ENCODE data around the gene DTNB. TPM values are rescaled to one million over a fixed set of nuclear protein-coding genes. Genes with fewer than 3 reads are reported as not detected.
"Not testable (repeated sequence)": the region's sequence is repeated elsewhere in the genome, so short reads cannot be mapped to it uniquely, and the experiment has no call there.

DTNB gene
- total RNA-seq, 2 donors from 2014 or later: 5.0 to 6.9 TPM

DNA sequence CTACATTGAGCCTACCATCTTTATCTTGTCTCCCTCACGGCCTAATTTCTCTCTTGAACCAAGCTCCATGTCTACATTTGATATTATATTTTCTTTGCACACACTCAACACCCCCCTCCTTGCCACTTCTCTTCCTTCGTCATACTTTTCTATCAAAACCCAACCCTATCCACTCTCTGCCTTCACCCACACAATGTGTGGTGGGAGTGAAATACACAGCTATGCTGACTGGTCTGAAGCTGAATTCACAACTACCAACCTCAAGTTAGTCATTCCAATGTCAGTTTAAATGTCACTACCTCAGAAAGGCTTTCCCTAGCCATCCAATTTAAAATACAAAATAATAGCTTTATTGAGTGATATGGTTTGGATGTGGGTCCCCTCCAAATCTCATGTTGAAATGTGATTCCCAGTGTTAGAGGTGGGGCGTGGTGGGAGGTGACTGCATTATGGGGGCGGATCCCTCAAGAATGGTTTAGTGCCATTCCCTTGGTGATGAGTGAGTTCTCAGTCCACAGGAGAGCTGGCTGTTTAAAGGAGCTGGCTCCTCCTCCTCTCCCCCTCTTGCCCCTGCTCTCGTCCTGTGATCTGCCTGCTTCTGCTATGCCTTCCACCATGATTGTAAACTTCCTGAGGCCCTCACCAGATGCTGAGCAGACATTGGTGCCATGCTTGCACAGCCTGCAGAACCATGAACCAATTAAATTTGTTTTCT is 112.1 kb downstream of the DTNB start:
- intact Hi-C loops (cut with DNase I, micrococcal nuclease): no loop called here
- ATAC-seq: no peak
- no peak for DNase-seq

DNA sequence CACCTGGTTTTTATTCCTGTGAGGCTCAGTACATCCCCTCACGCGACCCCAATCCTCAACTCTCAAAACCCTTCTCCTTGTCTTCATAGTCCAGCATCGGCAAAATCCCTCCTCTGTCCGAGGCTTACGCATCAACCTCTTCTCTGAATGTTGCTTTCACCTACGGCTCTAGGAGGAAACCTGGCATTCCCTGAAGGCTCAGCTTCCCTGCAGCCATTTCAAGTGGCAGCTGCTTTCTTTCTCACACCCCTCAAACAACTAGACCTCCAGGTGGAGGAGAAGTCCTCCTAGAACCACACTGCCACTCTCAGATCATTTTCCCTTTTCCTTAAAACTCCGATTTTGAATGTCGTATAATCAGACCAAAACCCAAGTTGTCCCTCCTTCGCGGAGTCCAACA is 114.2 kb downstream of the DTNB start:
- DNase-seq (no peak), ATAC-seq (no peak)
- intact Hi-C loops (cut with DNase I, micrococcal nuclease): no loop called here

- ATAC-seq (peak; percentile 24), DNase-seq (no peak)
- intact Hi-C loops (cut with DNase I, micrococcal nuclease): no loop called here
Measured at GRCh38 chr2:25558262-25558661, 115.1 kb downstream of the DTNB start.

DNA sequence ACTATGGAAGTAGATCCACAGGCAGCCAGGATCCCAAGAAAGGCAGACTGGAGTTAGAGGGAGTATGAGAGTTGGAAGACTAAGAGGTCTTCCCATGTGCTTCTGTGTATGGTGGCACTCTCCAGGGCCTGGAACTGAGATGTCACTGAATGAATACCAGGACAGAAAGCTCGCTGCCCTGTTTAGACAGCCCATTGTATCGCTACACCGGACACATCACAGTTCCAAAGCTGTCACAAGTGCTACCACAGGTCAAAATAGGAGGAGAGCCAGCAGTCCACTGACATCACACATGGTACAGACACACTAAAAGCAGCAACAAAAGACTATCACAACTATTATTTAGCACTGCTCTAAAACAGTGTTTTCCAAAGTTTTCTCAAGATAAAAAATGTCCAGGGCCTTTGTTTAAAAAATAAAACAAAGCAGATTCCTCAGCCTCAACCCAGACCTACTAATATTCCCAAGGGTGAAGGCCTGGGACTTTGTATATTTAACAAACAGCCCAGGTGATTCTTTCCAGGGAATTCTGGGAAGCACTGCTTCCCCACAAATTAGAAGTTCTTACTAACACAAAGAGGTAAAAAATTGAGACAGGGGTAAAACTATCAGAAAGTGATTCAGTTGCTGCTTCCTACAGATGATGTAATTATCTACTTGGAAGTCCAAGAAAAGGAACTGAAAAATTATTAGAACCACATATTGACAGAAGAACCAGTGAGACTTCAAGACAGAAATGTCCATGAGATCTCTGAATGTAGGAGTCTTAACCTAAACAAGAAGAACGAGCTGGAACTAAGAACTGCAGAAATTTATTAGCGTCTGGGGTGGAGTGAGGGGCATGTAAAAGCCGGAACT is 116.0 kb downstream of the DTNB start:
- DNase-seq (no peak), ATAC-seq (no peak)
- intact Hi-C loops (cut with DNase I, micrococcal nuclease): loop anchor here in 1 of 2 donors (2.0 kb wide), 1 partner anchor 33 kb away; no protein-coding TSS in a partner anchor

DNA sequence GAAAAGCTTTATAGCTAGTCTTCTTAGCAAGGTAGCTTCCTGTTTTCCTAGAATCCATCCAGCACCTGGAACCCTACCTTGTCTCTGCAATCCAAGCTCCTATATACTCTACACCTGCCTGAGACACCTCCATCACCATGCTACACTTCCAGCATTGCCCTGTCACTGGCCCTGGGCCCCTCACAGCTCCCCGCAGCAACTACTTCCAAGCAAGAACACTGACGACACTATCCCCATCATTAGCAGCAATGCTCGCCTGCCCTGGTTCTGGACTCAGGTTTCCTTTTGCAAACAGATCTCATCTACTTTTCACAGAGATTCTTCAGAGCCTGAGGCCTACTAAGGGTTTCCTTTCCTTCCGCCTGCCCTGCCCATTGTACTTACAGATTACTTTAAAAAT is 121.1 kb downstream of the DTNB start:
- DNase-seq (no peak), ATAC-seq (no peak)
- intact Hi-C loops (cut with DNase I, micrococcal nuclease): no loop called here

- DNase-seq (no peak), ATAC-seq (no peak)
- intact Hi-C loops (cut with DNase I, micrococcal nuclease): no loop called here
Measured at GRCh38 chr2:25551316-25551715, 122.1 kb downstream of the DTNB start.

DNA sequence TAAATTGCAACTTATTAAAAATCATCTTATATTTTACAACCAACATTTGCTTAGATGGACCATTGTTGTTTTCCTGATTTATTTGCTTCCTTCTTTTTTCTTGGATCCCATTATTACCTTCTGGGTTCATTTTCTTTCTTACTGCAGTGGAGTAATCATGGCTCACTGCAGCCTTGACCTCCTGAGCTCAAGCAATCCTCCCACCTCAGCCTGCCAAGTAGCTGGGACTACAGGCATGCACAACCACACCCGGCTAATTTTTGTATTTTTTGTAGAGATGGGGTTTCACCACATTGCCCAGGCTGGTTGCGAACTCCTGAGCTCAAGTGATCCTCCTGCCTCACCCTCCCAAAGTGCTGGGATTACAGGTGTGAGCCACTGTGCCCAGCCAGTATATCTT is 123.8 kb downstream of the DTNB start:
- ATAC-seq; DNase-seq; intact Hi-C loops (cut with DNase I, micrococcal nuclease): not testable (repeated sequence)

- DNase-seq: no peak
- ATAC-seq: no peak
- intact Hi-C loops (cut with DNase I, micrococcal nuclease): no loop called here
Measured at GRCh38 chr2:25548601-25549000, 124.8 kb downstream of the DTNB start.

GRCh38 chr2:25546852-25547251 is 126.5 kb downstream of the DTNB start:
- DNase-seq (no peak), ATAC-seq (no peak)
- intact Hi-C loops (cut with DNase I, micrococcal nuclease): no loop called here

DNA sequence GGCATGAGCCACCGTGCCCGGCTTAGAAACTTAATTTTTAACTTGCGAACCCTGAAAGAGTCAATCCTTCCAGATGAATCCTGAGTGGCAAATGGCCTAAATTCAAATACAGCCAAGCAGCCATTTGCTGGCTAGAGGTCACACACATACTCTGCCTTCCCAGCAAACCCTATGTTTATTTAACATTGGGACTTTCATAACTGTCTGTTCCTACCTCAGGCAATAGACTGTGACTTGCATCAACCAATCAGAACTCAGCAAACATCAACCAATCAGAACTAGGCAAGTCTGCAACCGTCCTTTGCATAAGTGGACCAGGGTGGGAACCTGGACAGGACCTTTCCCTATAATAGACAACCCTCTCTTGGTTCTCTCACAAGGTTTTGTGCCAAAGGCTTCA is 127.5 kb downstream of the DTNB start:
- no peak for DNase-seq
- no peak for ATAC-seq
- intact Hi-C loops (cut with DNase I, micrococcal nuclease): no loop called here

DNA sequence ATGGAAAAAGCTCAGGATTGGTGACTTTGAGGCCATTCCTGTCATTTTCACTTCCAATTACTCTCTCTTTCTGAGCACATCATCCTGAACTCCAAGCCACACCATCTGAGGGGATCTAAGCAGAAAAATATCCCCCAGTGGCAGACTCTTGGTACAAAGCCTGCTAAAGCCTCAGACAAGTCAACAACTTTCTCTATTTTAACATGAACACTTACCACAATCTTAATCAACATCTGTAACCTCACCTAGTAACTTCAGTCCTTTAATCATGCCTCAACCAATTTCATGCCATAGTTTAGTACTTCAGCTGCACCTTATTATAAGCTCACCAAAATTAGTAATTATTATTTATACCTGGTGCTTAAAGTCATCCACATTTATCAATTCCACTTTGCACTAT is 128.9 kb downstream of the DTNB start:
- no peak for DNase-seq
- intact Hi-C loops (cut with DNase I, micrococcal nuclease): no loop called here
- no peak for ATAC-seq

- intact Hi-C loops (cut with DNase I, micrococcal nuclease): no loop called here
- DNase-seq (no peak), ATAC-seq (no peak)
Measured at GRCh38 chr2:25543939-25544338, 129.4 kb downstream of the DTNB start.

- DNase-seq (no peak), ATAC-seq (no peak)
- intact Hi-C loops (cut with DNase I, micrococcal nuclease): no loop called here
Measured at GRCh38 chr2:25541378-25541777, 132.0 kb downstream of the DTNB start.

DNA sequence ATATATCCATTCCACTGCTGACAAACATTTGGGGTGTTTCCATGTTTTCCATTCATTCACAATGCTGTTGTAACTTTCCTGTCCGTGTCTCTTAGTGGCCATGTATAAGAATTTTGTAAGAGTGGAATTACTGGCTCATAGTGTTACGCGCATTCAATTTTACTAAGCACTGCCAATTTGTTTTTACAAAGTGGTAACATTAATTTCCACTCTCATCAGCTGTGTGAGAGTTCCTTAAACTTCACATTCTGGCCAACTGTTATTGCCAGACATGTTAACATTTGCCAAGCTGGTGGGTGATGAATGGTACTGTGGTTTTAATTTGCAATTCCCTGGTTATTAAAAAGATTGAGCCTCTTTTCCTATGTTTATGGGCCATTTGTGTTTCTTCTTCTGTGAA is 134.2 kb downstream of the DTNB start:
- no peak for ATAC-seq
- no peak for DNase-seq

DNA sequence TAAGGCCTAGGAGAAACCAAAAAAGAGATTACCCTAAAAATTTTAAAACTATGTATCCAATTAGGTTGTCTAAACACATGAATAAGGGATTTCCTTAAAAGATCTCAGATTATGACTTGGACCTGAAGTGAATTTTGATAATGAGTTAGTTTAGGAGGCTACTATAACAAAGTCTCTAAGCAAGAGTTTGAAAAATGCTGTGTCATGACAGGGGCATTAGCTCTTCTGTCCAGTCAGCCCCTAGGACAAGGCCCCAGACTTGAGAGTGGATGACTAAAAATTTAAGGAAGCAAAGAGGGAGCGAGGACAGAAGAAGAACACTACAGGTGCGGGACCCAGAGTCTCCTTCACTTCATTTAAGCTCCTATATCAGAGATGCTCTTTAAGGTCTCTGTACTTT is 135.9 kb downstream of the DTNB start:
- intact Hi-C loops (cut with DNase I, micrococcal nuclease): no loop called here
- DNase-seq (no peak), ATAC-seq (no peak)

More for the DNA sequence above, 134.2 kb downstream of the DTNB start:
- intact Hi-C loops (cut with DNase I, micrococcal nuclease): no loop called here

DNA sequence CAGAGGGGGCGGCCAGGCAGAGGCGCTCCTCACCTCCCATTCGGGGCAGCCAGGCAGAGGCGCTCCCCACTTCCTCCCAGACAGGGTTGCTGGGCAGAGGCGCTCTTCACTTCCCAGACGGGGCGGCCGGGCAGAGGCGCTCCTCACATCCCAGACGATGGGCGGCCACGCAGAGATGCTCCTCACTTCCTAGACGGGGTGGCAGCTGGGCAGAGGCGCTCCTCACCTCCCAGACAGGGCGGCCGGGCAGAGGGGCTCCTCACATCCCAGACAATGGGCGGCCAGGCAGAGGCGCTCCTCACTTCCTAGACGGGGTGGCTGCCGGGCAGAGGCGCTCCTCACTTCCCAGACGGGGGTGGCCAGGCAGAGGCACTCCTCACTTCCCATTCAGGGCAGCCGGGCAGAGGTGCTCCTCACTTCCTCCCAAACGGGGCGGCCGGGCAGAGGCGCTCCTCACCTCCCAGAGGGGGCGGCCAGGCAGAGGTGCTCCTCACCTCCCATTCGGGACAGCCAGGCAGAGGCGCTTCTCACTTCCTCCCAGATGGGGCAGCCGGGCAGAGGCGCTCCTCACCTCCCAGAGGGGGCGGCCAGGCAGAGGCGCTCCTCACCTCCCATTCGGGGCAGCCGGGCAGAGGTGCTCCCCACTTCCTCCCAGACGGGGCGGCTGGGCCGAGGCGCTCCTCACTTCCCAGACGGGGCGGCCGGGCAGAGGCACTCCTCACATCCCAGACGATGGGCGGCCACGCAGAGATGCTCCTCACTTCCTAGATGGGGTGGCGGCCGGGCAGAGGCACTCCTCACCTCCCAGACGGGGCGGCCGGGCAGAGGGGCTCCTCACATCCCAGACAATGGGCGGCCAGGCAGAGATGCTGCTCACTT is 137.7 kb downstream of the DTNB start:
- ATAC-seq; DNase-seq; intact Hi-C loops (cut with DNase I, micrococcal nuclease): not testable (repeated sequence)

GRCh38 chr2:25534937-25535336 is 138.4 kb downstream of the DTNB start:
- ATAC-seq; intact Hi-C loops (cut with DNase I, micrococcal nuclease); DNase-seq: not testable (repeated sequence)

DNA sequence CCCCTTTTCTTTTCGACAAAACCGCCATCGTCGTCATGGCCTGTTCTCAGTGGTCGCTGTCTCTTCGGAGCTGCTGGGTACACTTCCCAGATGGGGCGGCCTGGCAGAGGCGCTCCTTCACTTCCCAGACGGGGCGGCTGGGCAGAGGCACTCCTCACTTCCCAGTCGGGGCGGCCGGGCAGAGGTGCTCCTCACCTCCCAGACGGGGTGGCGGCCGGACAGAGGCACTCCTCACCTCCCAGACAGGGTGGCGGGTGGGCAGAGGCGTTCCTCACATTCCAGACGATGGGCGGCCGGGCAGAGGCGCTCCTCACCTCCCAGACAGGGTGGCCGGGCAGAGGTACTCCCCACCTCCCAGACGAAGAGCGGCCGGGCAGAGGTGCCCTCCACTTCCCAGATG is 138.9 kb downstream of the DTNB start:
- DNase-seq: no peak
- intact Hi-C loops (cut with DNase I, micrococcal nuclease): no loop called here
- no peak for ATAC-seq

DNA sequence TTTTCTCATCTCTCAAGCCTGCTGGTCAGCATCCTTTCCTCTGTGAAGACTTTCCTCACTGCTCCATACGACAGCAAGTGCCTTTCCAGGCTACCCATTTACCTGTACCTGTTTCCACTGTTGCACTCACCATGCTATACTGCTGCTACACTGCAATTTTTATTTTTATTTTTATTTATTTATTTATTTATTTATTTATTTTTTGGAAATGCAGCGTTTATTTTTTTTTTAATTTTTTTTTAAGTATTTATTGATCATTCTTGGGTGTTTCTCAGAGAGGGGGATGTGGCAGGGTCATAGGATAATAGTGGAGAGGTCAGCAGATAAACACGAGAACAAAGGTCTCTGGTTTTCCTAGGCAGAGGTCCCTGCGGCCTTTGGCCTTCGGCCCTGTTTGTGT is 139.6 kb downstream of the DTNB start:
- intact Hi-C loops (cut with DNase I, micrococcal nuclease); ATAC-seq: not testable (repeated sequence)

More for the DNA sequence above, 139.6 kb downstream of the DTNB start:
- not testable (repeated sequence) for DNase-seq
